A549 treated with AZD9567 at 1 μM for 4 hours (cell line): ENCODE results near the gene PRKAA2. TPM values are rescaled to one million over a fixed set of nuclear protein-coding genes. Genes with fewer than 3 reads are reported as not detected.

Experiments
- total RNA-seq: library from RNA; stranded (reverse); fragments of 200-300 nt; extraction: Qiagen RNA extraction; gene quantifications from 5 replicates; pipeline ENCODE4 v1.2.3, GENCODE V29; 2022; ENCODE audit not compliant: insufficient read depth

The PRKAA2 gene
- 1.6 to 2.5 TPM (median 2.1 TPM) in 5 replicates for total RNA-seq

DNA sequence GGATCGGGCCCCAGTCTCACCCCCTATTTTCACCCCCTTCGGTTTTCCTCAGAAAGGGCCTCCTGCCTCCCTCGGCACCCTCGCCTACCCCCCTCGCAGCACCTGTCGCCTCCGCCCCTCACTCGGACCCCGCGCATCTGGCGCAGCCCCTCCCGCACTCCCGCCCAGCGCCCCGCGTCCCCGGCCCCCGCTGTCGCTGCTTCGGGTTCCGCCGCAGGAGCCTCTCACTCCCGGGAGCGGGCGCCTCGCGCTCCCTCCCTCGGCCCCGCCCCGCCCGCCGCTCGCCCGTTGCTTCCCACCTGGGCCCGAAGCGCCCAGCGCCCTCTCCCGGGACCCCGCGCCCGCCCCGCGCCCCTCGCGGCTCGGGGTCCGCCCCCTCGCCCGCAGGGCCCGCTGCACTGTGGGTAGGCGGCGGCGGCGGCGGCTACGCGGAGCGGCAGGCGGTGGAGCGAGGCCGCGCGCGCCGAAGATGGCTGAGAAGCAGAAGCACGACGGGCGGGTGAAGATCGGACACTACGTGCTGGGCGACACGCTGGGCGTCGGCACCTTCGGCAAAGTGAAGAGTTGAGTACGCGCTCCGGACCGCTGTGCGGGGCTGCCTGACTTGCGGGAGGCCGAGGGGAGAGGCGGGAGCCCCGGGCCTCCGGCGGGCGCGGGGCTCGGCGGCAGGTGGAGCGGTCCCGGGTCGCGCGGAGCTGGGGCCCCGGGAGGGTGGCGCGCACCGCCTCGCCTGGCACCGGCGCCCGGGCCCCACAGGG is at the start of gene PRKAA2:
TSS of gene PRKAA2 (plus strand) at position 396 of the 758 bp plus-strand sequence. CDS start at position 470, 74 bp downstream.

Other genes with a start within 250 kb of the PRKAA2 start
- gene PLPP3, start 65.8 kb upstream of the PRKAA2 start, total RNA-seq, result 21.3 to 27.6 TPM (median 24.1 TPM) in 5 replicates
- not detected in 5 replicates for gene FYB2, start 174.1 kb downstream of the PRKAA2 start, total RNA-seq
- gene C8A, start 209.5 kb downstream of the PRKAA2 start, total RNA-seq, result not detected in 5 replicates